Brain pericyte (primary cell): Measurements from ENCODE around the gene IFNAR1.
"Not testable (repeated sequence)": the region's sequence is repeated elsewhere in the genome, so short reads cannot be mapped to it uniquely, and the experiment has no call there.

Experiments used
- DNase-seq: peaks from one replicate; pipeline ENCODE4 v3.0.0-alpha.2; 2012; ENCODE audit warnings: low read depth, low spot score

Gene IFNAR1

GRCh38 chr21:33305938-33306337 is 18.8 kb upstream of the IFNAR1 start:
- no peak for DNase-seq

- DNase-seq, result peak; percentile 41
These were observed 15.9 kb upstream of the IFNAR1 start for GRCh38 chr21:33308586-33309490.

- no peak for DNase-seq
These were observed 15.0 kb upstream of the IFNAR1 start for GRCh38 chr21:33309778-33310177.

GRCh38 chr21:33312121-33312520 is 12.6 kb upstream of the IFNAR1 start:
- no peak for DNase-seq

DNA sequence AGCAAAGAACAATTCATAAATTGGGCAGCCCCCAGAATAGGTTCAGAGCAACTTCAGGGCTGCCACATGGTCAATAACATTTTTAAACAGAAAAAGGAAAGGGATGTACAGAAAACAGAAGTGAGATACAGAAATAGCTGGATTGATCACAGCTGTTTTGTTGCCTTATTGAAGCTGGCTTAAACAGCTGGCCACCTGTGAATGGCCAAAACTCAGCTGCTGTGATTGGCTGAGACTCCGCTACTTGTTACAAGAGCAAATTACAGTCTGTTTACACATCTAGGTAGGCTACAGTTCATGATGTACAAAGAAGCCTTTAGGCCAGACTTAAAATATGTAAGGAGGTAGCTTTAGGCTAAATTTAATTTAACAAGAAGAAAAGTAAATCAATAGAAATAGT is 11.6 kb upstream of the IFNAR1 start:
- DNase-seq, result no peak

GRCh38 chr21:33313611-33314010 is 11.2 kb upstream of the IFNAR1 start:
- no peak for DNase-seq

DNA sequence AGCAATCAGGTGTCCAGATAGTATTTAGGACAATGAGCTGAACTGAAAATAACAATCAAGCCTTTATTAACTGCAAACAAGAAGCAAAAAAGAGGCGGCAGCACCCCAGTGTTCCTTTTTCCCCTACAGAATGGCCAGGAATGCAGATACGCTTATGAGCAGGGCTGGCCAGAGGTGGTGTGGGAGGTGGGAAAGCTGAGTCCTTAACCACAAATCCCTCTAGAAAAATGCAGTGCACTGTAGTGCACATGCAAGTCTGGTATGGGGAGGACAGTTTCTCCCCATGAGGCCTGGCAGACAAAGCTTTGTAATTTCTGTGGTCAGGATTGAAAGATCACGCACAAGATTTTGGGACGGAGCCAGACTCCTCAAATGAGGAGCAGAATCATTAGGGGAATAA is 10.7 kb upstream of the IFNAR1 start:
- no peak for DNase-seq

DNA sequence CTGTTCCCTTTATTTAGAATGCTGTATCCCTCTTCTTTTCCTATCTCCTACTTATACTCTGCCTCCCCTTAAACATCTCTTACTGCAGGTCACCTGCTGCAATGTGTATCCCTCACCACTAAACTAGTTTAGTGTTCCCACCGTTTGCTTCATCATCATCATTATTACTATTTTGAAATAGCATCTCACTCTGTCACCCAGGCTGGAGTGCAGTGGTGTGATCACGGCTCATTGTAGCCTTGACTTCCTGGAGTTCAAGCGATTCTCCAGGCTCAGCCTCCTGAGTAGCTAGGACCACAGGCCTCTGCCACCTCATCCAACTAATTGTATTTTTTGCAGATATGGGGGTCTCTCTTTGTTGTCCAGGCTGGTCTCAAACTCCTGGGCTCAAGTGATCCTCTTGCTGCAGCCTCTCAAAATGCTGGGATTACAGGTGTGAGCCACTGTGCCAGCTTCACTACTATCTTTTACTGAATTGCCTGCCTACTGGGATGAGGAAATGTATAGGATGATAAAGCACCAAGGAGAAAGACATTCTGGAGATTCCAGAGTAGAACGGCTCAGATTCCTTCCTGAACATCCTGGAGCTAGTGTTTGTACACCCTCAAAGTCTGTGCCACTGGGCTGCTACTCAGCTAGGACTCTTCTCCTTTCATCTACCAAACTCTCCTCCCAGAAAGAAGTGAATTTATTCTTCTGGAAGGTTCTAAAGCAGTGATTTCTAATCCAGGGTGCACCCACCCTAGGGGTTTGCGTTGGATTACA is 8.6 kb upstream of the IFNAR1 start:
- no peak for DNase-seq

DNA sequence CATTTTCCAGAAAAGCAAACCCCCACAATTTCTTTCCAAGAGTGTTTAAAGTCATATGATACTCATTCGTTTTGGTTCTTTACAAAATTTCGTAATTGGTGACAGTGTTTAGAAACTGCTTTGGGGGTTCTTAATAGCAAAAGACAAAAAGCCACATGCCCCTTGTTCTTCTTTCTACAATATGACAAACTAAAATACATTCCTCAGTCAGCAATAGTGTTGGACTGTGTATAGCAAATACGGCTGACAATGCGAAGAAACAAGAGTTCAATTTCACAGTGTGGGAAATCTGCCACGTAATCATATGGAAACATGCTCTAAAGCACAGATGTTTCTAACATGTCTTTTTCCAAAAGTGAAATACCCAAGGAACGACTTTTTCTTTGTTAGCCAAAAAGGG is 7.6 kb upstream of the IFNAR1 start:
- DNase-seq, result no peak

DNA sequence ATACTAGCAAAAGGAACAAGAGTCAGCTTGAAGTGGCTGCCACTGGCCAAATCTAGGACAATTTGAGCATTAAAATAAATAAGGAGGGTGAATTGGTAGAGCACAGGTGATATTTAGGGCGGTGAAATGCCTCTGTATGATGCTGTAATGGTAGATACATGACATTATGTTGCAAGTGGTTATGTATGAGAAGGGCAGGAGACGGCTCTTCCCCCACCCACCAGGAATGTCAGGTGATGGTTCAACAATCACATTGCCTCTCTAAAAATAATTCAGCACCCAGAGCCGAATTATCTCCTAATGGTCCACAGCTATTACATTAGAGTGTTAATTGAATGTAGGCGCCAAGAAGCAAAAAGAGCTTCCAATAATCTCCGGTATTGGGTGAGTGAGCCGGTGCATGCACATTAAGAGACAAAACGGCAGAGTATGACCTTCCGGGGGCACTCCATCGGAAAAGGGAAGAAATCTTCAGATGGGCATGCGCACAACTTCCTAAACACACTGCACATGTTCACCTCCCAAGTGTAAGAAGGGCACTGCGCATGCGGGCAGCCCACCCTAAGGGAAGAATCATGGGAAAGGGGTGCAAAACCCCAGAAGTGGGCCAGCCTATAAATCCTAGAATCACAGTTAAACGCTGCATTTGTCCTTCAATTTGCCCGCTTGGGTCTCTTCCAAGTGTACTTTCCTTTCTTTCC is 6.8 kb upstream of the IFNAR1 start:
- DNase-seq, result no peak

GRCh38 chr21:33321005-33321404 is 3.8 kb upstream of the IFNAR1 start:
- DNase-seq, result not testable (repeated sequence)

GRCh38 chr21:33323610-33324009 is 1.2 kb upstream of the IFNAR1 start:
- not testable (repeated sequence) for DNase-seq

DNA sequence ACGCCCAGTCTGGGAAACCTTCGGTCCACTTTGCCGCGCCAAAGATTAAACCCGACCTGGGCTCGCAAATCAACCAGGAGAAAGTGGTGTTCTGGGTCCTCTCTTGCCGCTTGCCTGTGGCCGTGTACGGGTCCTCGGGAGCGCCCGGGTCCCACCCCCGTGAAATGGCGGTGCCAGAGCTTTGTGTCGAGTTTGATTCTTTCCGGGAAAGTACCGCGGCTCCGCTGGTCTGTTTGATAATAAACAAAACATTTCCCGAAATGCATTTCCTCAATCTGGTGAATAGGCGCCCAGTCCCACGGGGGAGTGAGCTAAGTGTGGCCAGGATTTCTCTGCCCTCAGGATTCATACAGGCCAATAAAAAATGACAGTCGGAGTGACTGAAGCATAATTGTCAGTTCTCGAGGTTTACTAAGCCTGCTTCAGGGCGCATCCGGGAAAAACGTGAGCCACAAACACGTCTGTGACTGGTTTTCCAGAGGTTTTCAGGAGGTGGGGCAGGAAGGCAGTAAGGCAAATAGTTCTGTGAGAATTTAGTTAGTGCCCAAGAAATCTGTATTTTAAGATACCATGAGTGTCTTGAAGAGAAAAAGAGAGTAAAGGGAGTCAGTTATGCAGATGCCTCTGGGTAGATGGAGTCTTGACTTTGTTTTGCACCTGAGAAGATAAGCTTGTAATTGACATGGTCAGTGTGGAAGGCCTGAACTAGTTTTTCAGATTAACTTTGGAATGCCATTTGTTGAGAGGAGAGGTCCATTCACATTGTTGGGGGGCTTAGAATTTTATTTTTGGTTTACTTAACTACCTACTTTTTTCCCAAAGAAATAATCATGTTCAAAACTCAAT is 675 bp downstream of the IFNAR1 start:
- no peak for DNase-seq

- DNase-seq, result no peak
These were observed 2.6 kb downstream of the IFNAR1 start for GRCh38 chr21:33327326-33327725.

GRCh38 chr21:33327792-33328433 is 3.1 kb downstream of the IFNAR1 start:
- no peak for DNase-seq

- no peak for DNase-seq
These were observed 6.0 kb downstream of the IFNAR1 start for GRCh38 chr21:33330726-33331125.

GRCh38 chr21:33332143-33332542 is 7.4 kb downstream of the IFNAR1 start:
- no peak for DNase-seq

- DNase-seq, result no peak
These were observed 9.4 kb downstream of the IFNAR1 start for GRCh38 chr21:33334191-33334590.

GRCh38 chr21:33334824-33335223 is 10.1 kb downstream of the IFNAR1 start:
- DNase-seq, result no peak

DNA sequence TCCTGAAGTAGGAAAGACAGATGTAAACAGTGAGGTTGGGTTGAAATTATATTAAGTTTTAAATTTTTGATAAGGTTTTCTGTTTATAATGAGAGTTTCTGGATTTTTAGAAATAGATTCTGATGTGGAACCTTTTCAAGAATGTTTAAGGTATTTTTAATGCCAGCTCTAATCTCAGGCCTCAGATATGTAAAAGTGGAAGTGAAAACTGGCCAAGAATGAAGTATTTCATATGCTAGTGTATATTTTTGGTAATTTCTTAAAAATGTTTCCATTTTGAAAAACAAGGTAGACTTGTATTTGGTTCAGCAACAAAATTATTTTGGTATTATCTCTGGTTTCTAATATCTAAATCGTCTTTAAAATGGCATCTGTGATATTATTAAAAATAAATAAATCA is 14.4 kb downstream of the IFNAR1 start:
- no peak for DNase-seq

- DNase-seq, result no peak
These were observed 15.1 kb downstream of the IFNAR1 start for GRCh38 chr21:33339918-33340317.
